Fibroblast of lung (primary cell): ENCODE data around the gene BRAF.

ENCODE experiments used
- CTCF ChIP-seq, 2 donors: IDR thresholded peaks in 1 of 2; conservative IDR thresholded peaks in 1 of 2; 1 replicate in 1 of 2; 2 replicates in 1 of 2; pipeline ENCODE4 v1.5.1; 2011 to 2012; ENCODE audit warnings: low read length in 2 of 2, control low read depth in 1 of 2, inconsistent platforms in 1 of 2, low read depth in 1 of 2, mild to moderate bottlenecking in 1 of 2
- EZH2 ChIP-seq: IDR thresholded peaks from 2 replicates; pipeline ENCODE4 v1.5.1; 2012; ENCODE audit warnings: low read length, control low read depth, mild to moderate bottlenecking; ENCODE audit errors: missing control alignments

- TF ChIP-seq CTCF (conservative IDR thresholded peaks at IDR 0.05 in 1 of 2, IDR thresholded peaks at IDR 0.05 in 1 of 2; ENCODE audit: low read depth in 1 of 2, low read length in 2 of 2), result no peak
- TF ChIP-seq EZH2, result no peak
Observed at GRCh38 chr7:140771826-140772225, 152.9 kb downstream of the BRAF start.
